ENCODE results near the gene GATA3.

- no peak for TF ChIP-seq CTCF (IDR thresholded peaks at IDR 0.05; ENCODE audit: insufficient read depth, low read length)
- TF ChIP-seq GABPA (IDR thresholded peaks at IDR 0.05; ENCODE audit: low read depth): no peak
- TF ChIP-seq POLR2AphosphoS5 (IDR thresholded peaks at IDR 0.05; ENCODE audit: low read depth): no peak
- no peak for TF ChIP-seq REST (IDR thresholded peaks at IDR 0.05; ENCODE audit: insufficient replicate concordance, low read depth)
These were observed 11.6 kb downstream of the GATA3 start for GRCh38 chr10:8066124-8066523.

Measured in HL-60 (cell line).